GM18867 (cell line): Measurements from ENCODE around the gene SORBS2.

Experiments
- ATAC-seq: cut with Tn5 transposase; IDR thresholded peaks from one replicate; pipeline ENCODE4 v1.9.1; 2021; ENCODE audit warnings: mild to moderate bottlenecking, moderate library complexity; ENCODE audit not compliant: unreplicated experiment

Gene SORBS2

GRCh38 chr4:185680617-185681016 is 131.4 kb downstream of the SORBS2 start:
- no peak for ATAC-seq

- no peak for ATAC-seq
These were observed 132.5 kb downstream of the SORBS2 start for GRCh38 chr4:185679523-185679922.

GRCh38 chr4:185677637-185678314 is 134.2 kb downstream of the SORBS2 start:
- no peak for ATAC-seq

GRCh38 chr4:185672618-185673017 is 139.4 kb downstream of the SORBS2 start:
- ATAC-seq = no peak

DNA sequence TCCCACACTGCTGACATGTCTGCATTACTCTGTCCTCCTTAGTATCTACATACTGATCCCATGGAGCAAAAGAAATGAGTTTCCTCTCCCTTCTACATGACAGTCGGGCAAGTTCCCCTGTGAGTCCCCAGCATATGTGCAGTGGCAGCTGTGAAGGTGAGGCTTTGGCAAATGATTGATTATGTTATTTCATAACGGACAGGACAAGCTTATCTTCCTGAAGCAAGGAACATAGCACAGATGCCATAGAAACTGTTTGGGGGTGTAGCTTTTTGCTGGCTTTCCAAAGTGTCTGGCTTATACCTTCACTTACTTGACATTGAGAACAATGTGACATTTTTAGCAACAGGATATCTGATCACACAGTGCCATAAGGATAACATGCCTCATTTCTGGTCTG is 139.8 kb downstream of the SORBS2 start:
- ATAC-seq = no peak

DNA sequence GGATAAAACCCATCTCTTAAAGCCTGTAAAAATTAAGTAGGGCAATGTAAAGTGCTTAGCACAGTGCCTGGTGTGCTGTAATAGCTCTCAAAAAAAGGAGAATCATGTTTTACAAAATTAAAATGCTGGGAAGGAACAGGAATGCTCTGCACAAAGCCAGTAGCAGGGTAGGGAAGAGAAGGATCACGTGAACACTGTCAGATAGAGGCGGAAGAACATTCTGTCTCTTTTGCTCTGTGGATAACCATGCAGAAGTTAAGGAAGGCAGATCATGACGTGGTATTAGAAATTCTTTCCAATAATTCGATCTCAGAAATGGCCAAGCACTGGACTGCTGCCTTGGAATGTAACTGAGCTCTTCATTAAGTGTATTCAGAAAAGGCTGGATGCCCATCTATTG is 140.5 kb downstream of the SORBS2 start:
- ATAC-seq = no peak

DNA sequence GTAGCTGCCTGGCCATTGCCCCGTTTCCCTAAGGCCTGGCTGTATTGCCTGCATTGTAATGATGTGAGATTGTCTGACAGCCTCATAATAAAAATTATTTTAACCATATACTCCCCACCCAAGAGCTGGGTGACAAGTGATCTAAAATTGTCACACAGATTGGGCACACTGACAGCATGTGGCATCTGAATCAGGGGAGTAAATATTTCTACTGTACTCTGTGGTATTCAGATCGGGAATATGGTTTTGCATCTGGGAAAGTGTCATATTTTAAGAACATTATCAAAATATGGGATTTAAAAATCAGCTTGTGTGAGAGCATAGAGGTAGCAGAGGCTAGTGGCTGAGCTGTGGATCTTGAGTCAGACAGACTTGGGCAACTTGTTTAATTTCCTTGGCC is 140.9 kb downstream of the SORBS2 start:
- no peak for ATAC-seq

DNA sequence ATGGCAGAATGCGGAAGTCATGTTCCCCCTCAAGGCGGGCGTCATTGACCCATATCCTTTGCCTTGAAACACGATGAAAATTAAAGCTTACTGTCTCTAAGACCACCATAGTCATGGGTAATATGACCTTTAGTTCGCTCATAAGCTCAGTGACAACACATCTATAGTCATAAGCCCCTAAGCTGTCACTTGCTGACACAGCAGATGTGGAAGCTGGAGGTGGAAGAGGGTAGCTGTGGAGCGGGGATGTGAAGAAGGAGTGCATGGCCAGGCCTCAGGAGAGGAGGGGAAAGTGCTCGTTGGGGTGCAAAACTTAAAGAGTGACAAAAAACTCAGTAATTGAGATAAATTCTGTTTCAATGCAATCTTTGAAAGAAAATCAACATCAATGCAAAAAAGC is 142.7 kb downstream of the SORBS2 start:
- no peak for ATAC-seq

DNA sequence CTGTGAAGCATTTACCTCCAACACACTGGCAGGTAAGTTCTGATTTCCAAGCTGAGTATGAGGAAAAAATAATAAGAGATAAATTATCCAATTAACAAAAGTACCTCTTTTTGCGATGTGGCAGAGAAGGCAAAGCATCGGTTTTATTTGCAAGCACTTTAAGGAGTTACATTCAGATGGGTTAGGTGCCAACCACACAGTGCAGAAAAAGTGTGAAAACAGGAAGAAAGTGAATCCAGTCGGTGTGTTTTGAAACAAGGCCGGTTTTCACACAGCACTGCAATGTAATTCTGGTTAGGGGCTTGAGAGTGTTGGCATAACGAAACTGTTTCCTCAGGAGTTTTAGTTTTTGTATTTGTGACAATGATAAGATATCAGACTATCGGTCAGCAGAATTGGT is 145.8 kb downstream of the SORBS2 start:
- no peak for ATAC-seq

GRCh38 chr4:185665655-185666054 is 146.3 kb downstream of the SORBS2 start:
- no peak for ATAC-seq

GRCh38 chr4:185664481-185664880 is 147.5 kb downstream of the SORBS2 start:
- ATAC-seq = no peak

GRCh38 chr4:185662030-185662778 is 149.8 kb downstream of the SORBS2 start:
- ATAC-seq = no peak

GRCh38 chr4:185660340-185660739 is 151.7 kb downstream of the SORBS2 start:
- ATAC-seq = no peak

DNA sequence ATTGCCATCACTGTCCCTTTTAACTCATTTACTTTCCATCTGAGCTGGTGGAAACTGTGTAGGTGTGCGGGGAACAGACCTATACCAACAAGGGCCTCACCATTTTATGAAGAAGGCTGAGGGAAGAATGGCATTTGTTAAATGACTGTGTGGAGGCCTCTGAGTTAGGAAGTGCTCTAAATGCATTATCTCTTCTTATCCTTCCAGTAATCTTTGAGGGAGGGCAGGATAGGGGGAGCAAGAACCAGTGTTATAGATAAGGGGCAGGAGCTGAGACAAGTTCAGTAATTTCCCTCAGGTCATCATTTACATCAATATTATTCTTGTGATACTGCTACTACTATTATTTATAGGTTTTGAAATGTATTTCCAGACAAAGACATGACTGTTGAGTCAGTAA is 154.3 kb downstream of the SORBS2 start:
- no peak for ATAC-seq

DNA sequence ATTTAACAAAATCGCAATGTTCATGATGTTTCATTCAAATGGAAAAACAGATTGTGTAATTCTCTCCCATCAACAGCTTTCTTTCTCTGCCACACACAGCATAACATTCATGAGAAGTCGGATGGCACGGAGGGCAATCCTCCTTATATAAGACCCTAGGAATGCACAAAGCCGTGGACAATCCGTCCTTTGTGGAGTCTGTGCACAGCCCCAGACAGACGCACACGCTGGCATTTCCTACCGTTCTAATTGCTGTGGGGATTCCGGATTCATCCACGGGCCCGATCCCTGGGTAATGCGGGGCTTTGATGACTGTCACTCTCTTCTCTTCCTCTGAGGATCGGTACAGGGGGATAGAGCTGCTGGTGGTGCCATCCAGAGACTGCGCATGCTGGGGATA is 154.8 kb downstream of the SORBS2 start:
- no peak for ATAC-seq

GRCh38 chr4:185656467-185656931 is 155.5 kb downstream of the SORBS2 start:
- no peak for ATAC-seq

DNA sequence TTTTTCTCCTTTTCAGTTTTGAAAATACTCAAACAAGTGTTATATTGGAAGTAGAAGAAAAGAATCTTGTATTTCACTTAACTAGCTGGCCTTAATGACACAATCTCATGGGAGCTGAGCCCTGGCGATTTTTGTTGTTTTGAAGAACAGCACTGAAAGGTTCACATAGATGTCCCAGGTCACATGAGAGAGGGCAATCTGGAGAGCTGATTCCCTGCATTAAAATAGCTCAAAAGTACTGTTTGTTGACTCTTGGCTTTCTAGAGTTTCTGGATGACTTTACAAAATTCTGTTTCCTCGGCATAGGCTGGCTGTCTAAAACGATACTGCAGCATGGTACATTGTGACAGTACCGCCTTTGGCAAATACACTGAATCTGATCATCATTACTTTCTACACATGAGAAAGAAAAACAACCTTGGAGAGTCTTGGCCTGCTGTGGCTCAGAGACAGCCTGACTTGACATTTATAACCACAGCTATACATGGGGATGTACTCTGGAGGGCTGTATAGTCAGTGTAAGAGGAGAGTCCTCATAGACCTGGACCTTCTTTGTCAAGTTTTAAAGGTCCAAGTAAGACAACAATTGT is 156.9 kb downstream of the SORBS2 start:
- no peak for ATAC-seq

- no peak for ATAC-seq
These were observed 157.7 kb downstream of the SORBS2 start for GRCh38 chr4:185654311-185654710.

GRCh38 chr4:185651851-185652250 is 160.1 kb downstream of the SORBS2 start:
- no peak for ATAC-seq

- no peak for ATAC-seq
These were observed 160.8 kb downstream of the SORBS2 start for GRCh38 chr4:185651137-185651677.

- ATAC-seq = no peak
These were observed 163.4 kb downstream of the SORBS2 start for GRCh38 chr4:185648631-185649030.

- ATAC-seq = no peak
These were observed 166.6 kb downstream of the SORBS2 start for GRCh38 chr4:185645403-185645802.
